Right lobe of liver (tissue), 4 donors: Measurements from ENCODE around the gene EHMT2.

Experiments used
- CTCF ChIP-seq, 4 donors: fragments of 200-600 bp in 3 of 4; fragments of 450-650 bp in 1 of 4; IDR thresholded peaks; one replicate each; pipeline versions ENCODE4 v1.5.1 to v1.8.0; 2016 to 2022; ENCODE audit warnings: antibody characterized with exemption in 4 of 4, mild to moderate bottlenecking in 2 of 4
- POLR2A ChIP-seq: fragments of 450-650 bp; IDR thresholded peaks from one replicate; pipeline ENCODE4 v1.6.1; 2017; ENCODE audit warnings: antibody characterized with exemption, mild to moderate bottlenecking
- donor health status: DM: no; HTN: no; CAD: no.
- donor health status: DM: no; HTN: no; CAD: no.
- donor health status: DM: no; HTN: yes; CAD: no.

DNA sequence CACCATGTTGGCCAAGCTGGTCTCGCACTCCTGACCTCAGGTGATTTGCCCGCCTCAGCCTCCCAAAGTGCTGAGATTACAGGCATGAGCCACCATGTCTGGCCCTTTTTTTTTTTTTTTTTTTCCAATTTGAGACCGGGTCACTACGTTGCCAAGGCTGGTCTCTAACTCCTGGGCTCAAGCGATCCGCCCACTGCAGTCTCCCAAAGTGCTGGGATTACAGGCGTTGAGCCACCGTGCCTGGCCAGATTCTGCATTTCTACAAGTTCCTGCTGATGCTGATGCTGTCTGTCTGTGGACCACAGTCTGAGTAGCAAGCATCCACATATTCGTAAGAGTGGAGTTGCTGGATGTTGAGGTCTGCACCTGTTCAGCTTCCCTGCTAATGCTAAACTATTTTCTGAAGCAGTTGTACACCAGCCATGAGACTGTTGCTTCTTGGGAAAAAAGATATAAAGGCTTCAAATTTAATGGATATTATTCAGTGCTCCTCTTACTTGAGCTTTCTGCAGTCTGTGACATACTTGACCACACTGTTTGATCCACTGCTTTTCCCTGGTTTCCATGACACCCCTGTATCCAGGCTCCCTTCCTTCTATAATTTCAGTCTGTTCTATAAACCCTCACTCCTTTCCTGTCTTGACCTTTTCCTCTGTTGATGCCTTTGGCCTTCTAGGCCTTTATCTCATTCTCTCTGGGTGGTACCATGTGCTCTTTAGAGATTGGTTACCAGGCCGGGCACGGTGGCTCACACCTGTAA is 14.5 kb upstream of the EHMT2 start:
- TF ChIP-seq CTCF (IDR thresholded peaks at IDR 0.05) (no peak), POLR2A (no peak)
